Muscle layer of colon (tissue), 2 donors: ENCODE data around the gene STOM.
"Not testable (repeated sequence)": the region's sequence is repeated elsewhere in the genome, so short reads cannot be mapped to it uniquely, and the experiment has no call there.

Source experiments
- H3K27ac ChIP-seq: one replicate; pipeline ENCODE4 v1.7.0; 2013; ENCODE audit warnings: low read depth, mild to moderate bottlenecking, low read length, moderate library complexity
- H3K27me3 ChIP-seq, 2 donors: one replicate each; pipeline ENCODE4 v1.7.0; 2013; ENCODE audit warnings: low read length in 2 of 2, mild to moderate bottlenecking in 2 of 2; ENCODE audit not compliant: insufficient read depth in 2 of 2, control insufficient read depth in 1 of 2
- H3K36me3 ChIP-seq: one replicate; pipeline ENCODE4 v1.7.0; 2013; ENCODE audit warnings: mild to moderate bottlenecking, low read length; ENCODE audit not compliant: insufficient read depth
- H3K4me1 ChIP-seq: one replicate; pipeline ENCODE4 v1.7.0; 2013; ENCODE audit warnings: mild to moderate bottlenecking, low read length; ENCODE audit not compliant: insufficient read depth
- H3K4me3 ChIP-seq, 2 donors: one replicate each; pipeline ENCODE4 v1.7.0; 2013; ENCODE audit warnings: low read length in 2 of 2, low read depth in 1 of 2, mild to moderate bottlenecking in 1 of 2, moderate library complexity in 1 of 2
- H3K9ac ChIP-seq: one replicate; pipeline ENCODE4 v1.7.0; 2013; ENCODE audit warnings: low read length
- H3K9me3 ChIP-seq: one replicate; pipeline ENCODE4 v1.7.0; 2013; ENCODE audit warnings: mild to moderate bottlenecking, low read length
- donor health status: abdominal sarcoma.
- donor health status: Adenocarcinoma of cecum.

STOM gene

DNA sequence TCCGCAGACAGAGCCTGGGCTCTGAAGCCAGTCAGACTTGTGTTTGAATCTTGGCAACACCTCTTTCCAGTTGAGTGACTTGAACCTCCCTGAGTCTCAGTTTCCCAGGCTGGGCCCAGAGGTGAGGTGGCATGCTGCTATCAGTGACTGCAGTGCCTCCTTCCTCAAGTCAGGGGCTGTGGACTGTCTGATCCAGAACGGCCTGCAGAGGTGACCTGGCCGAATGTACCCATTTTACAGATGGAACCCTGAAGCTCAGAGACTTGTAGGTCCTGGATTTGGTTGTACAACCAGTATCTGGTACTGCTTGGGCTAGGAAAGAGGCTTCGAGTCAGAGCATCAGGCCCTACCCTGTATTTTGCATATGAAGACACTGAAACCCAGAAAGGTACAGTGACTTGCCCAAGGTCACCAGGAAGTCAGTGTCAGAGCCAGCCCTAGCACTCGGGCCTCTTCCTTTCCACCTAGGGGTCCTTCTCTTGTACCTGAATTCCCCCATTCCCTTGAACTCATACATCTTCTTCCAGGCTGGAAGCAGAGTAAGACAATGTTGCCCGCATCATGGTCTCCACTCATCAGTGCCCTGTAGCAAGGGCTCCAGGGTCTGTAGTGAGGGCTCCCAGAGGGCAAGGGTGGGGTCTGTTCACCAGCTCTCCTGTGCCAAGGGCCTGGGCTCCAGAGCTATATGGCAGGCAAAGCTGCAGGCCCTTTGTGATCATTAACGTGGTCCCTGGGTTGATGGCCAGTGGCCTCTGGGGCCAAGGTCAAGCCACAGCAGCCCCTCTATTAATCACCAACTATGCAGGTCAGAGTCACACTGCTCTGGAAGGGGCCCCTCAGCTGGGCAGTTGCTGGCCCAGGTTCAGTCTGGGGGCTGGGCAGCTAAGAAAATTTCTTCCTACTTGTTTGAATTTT is 73.6 kb downstream of the STOM start:
- Histone ChIP-seq H3K4me3 (peak overlapping the region in 1 of 2 donors; percentile 21), H3K9me3 (no peaks in the 10 kb centered on the region), H3K9ac (peak overlapping the region; percentile 29), H3K36me3 (peaks cover 17% of the 10 kb centered on the region), H3K27ac (peak overlapping the region; percentile 95), H3K4me1 (peaks cover 87% of the 10 kb centered on the region), H3K27me3 (no peaks in the 10 kb centered on the region)

DNA sequence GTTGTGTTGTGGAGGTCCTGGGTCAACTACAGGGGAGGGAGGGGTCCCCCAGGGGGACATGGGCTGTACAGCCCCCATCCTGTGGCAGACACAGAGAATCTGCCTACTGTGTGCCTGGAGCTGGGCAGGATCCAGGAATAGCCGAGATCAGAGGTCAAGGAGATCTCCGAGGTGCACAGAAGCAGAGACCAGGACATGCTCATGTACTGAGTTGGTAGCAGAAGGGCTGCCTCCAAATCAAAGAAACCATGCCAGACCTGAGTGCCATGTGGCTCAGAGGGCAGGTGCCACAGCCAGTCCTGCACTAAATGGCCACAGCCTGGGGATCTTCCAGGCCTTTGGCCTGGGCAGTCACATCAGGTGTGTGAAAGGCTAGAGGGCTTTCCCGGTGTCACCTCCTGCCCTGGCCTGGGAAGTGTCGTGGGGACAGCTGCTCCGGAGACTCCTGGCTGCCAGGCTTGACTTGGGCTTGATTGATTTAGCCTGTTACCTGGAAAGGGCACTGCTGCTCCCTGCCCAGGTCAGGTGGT is 74.3 kb downstream of the STOM start:
- Histone ChIP-seq H3K9ac (peak overlapping the region; percentile 29), H3K27me3 (no peaks in the 10 kb centered on the region), H3K36me3 (peaks cover 17% of the 10 kb centered on the region), H3K9me3 (no peaks in the 10 kb centered on the region), H3K4me1 (peaks cover 82% of the 10 kb centered on the region), H3K27ac (peak overlapping the region; percentile 95), H3K4me3 (peak overlapping the region in 1 of 2 donors; percentile 4)

DNA sequence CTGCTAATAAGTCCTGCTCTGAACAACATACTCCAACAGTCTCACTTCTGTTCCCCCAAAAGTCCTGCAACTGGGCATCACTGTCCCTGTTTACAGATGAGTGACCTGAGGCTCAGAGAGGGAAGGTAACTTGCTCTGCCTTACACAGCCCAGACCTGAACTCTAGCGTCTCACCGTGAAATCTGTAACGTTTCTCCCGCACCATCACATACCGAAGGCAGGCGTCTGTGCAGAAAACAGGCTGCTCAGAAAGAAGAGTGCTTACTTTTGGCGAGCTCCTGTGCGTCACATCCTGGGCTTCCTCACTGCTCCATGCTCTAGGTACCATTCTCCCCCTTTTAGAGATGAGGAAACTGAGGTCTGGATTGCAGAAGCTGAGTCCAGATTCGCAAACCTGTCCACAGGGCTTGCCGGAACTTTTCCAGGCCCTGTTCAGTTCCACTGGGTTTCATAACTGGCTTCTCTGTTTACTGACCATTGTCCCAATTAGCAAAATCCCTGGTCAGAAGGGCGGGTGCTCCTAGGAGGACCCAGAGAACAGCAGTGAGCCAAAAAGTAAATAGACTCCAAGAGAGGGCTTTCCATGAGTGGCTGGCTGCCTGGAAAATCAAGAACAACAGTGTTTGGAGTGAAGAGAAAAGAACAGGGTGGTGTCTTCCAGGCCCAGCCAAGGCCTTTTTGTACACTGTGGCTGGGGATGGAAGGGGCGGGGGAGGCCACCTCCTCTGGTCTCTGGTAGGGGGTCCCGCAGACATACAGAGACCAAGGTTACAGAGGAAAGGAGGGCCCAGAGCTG is 75.0 kb downstream of the STOM start:
- H3K27ac ChIP-seq, result peak overlapping the region; percentile 95
- H3K9ac ChIP-seq, result peak overlapping the region; percentile 29
- H3K4me1 ChIP-seq, result peaks cover 81% of the 10 kb centered on the region
- H3K9me3 ChIP-seq, result no peaks in the 10 kb centered on the region
- no peaks in the 10 kb centered on the region for H3K27me3 ChIP-seq
- H3K4me3 ChIP-seq, result peak overlapping the region in 1 of 2 donors; percentile 4
- H3K36me3 ChIP-seq, result peaks cover 17% of the 10 kb centered on the region

DNA sequence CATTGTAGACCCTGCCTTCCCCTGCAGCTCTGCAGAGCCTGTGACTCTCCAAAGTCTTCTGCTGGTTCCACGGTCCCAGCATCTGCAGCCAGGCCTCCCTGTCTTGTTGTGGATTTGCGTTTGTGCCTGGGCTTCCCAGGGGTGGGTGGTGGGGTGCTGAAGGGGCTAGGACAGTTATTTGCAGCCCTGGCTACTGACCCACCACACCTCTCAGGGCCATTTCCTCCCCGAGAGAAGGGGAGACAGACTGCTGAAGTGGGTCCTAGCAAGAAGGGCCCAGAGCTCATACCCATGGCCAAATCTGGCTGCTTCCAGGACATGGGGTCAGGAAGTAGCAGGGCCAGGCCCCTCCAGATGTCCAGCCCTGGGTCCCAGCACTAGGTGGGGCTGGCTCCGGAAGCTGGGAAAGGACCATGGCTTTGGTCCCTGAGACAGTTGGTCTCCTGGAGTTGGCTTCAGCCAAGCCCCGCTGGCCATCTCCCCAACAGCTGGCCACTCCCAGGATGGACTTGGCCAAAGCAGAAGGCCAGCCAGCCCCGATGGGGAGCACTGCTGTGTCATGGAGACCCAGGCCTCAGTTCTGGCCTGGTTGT is 75.8 kb downstream of the STOM start:
- peaks cover 87% of the 10 kb centered on the region for H3K4me1 ChIP-seq
- H3K9me3 ChIP-seq, result no peaks in the 10 kb centered on the region
- peak overlapping the region in 1 of 2 donors; percentile 5 for H3K4me3 ChIP-seq
- H3K27ac ChIP-seq, result peak overlapping the region; percentile 95
- H3K36me3 ChIP-seq, result peaks cover 17% of the 10 kb centered on the region
- no peaks in the 10 kb centered on the region for H3K27me3 ChIP-seq
- peak overlapping the region; percentile 47 for H3K9ac ChIP-seq

DNA sequence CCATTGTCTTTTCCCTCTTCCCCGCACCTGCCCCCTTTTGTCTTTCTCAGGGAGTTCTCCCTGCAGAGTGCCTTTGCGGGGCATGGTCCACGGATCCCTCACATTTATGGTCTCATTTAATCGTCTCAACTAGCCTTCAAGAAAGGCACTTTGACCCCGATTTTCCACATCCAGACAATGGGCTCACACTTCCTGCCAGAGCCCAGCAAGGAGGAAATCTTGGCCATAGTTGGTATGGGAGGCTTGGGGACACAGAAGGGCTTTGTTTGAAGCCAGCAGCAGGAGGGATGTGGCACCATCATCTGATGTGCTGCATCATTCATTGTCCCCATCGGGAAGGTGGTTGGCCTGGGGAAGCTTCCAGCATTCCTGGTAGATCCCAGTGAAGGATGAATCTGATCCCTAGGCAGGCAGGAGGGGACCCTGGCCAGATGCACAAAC is 77.2 kb downstream of the STOM start:
- Histone ChIP-seq H3K4me3 (no peak overlapping the region), H3K9ac (peak overlapping the region; percentile 10), H3K9me3 (no peaks in the 10 kb centered on the region), H3K4me1 (peaks cover 87% of the 10 kb centered on the region), H3K27me3 (no peaks in the 10 kb centered on the region), H3K27ac (peak overlapping the region; percentile 74), H3K36me3 (peaks cover 17% of the 10 kb centered on the region)

DNA sequence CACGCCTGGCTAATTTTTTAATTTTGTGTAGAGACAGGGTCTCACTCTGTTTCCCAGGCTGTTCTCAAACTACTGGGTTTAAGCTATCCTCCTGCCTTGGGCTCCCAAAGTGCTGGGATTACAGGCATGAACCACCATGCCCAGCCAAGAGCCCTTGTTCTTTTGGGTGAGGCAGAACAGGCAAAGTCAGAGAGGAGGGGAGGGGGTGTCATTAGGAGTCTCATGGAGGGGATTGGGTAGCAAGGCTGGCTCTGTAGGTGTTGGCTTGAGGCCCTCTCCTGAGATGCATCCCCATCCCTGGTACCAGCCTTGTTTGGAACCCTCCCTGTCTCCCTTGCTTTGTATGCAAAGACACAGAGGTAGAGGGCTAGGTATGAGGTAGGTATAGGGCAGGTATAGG is 78.0 kb downstream of the STOM start:
- Histone ChIP-seq H3K9ac (no peak overlapping the region), H3K4me1 (peaks cover 87% of the 10 kb centered on the region)

DNA sequence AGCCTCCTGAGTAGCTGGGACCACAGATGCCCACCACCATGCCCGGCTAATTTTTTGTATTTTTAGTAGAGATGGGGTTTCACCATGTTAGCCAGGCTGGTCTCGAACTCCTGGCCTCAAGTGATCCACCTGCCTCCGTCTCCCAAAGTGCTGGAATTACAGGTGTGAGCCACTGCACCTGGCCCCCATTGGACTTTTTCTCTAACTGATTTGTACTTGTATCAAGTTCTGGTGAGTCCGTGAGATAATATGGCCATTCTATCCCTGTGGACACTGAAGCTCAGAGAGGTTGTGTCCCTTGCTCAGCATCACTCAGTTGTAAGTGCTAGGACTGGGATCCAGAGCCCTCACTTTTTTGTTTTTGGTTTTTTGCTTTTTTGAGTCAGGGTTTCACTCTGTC is 78.5 kb downstream of the STOM start:
- H3K27ac ChIP-seq, result peak overlapping the region; percentile 33
- H3K4me1 ChIP-seq, result peaks cover 88% of the 10 kb centered on the region

More for the DNA sequence above, 78.0 kb downstream of the STOM start:
- Histone ChIP-seq H3K27ac (peak overlapping the region; percentile 74), H3K4me3 (no peak overlapping the region), H3K27me3 (no peaks in the 10 kb centered on the region), H3K9me3 (no peaks in the 10 kb centered on the region), H3K36me3 (peaks cover 17% of the 10 kb centered on the region)

DNA sequence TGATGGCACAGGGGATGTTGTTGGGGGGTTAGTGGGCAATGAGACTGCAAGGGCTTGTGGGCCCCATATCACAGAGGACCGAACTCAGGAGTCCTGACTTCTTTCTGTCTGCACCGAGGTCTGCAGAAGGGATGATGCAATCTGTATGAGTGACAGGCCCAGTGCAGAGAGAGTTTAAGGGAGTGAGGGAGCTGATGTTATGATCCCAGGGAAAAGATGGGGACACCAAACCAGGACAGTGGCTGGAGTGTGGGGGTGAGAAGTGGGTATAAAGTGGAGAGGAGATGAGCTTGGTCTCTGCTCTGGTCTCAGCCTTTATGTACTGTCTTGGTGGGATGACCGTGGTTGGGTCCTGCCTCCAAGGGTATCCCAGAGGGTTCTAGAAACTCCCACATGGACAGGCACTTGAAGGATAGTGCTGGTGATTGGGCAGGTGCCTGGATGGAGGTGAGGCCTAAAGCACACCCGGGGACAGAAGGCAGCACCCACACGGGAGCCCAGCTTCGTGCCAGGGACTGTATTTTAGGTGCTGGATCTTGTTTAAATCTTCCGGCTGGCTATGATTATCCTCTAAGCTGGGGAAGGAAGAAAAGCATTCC is 80.2 kb downstream of the STOM start:
- Histone ChIP-seq H3K9me3 (no peaks in the 10 kb centered on the region), H3K36me3 (peaks cover 16% of the 10 kb centered on the region), H3K27ac (peak overlapping the region; percentile 96), H3K9ac (peak overlapping the region; percentile 66), H3K27me3 (no peaks in the 10 kb centered on the region), H3K4me1 (peaks cover 88% of the 10 kb centered on the region), H3K4me3 (peak overlapping the region in 1 of 2 donors; percentile 39)

More for the DNA sequence above, 78.5 kb downstream of the STOM start:
- not testable (repeated sequence) for H3K9ac ChIP-seq, H3K4me3 ChIP-seq, H3K27me3 ChIP-seq, H3K9me3 ChIP-seq
- H3K36me3 ChIP-seq, result peaks cover 15% of the 10 kb centered on the region

DNA sequence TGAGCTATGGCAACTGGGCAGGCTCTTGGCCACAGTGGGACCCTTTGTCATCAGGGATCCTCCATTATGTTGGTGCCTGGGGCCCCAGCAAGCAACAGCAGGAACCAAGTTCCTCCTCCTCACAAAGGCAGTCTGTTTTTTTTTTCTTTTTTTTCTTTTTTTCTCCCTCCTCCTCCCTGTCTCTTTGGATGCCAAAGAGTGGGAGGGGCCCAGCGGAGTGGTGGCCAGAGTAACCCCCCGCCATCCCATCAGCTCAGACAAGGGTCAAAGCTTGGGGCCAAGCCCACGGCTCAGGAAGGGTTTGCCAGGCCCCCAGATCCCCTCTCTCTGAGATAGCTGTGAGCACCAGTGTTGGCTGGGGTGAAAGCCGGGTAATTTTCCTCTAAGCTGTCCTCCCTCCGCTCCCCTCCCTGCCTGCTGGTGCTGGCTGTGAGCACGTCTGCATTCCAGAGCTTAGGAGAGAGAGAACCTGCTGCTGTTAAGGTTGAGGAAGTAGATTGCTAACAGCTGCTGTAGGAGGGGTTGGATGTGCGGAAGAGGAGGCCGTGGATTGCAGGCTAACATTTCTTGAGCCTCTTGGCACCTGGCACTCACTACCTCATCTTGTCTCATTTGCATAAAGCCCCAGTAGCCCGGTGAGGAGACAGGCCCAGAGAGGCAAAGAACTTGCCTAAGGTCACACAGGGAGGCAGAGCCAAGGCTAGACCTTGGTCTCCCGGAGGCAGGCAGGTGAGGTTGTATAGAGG is 80.9 kb downstream of the STOM start:
- Histone ChIP-seq H3K27me3 (no peaks in the 10 kb centered on the region), H3K36me3 (peaks cover 21% of the 10 kb centered on the region), H3K27ac (peak overlapping the region; percentile 96), H3K9me3 (no peaks in the 10 kb centered on the region), H3K4me1 (peaks cover 88% of the 10 kb centered on the region), H3K9ac (peak overlapping the region; percentile 66), H3K4me3 (peak overlapping the region in 1 of 2 donors; percentile 39)
